Stomach (tissue), 9 donors: ENCODE results near the gene ACADSB. TPM values are rescaled to one million over a fixed set of nuclear protein-coding genes. Genes with fewer than 3 reads are reported as not detected.

Experiments
- DNase-seq, 2 donors: peaks; one replicate each; pipeline versions ENCODE4 v3.0.0 to v3.0.0-alpha.2; 2013 to 2019
- H3K27ac ChIP-seq, 5 donors: fragments of 200-600 bp in 4 of 5; sonication (generic) in 4 of 5; one replicate each; pipeline ENCODE4 v1.5.1; 2013 to 2019; ENCODE audit warnings: mild to moderate bottlenecking in 1 of 5, moderate library complexity in 1 of 5
- H3K27me3 ChIP-seq, 3 donors: fragments of 200-600 bp; sonication (generic); one replicate each; pipeline ENCODE4 v1.5.1; 2017 to 2019; ENCODE audit warnings: mixed run types in 1 of 3
- H3K36me3 ChIP-seq, 4 donors: fragments of 200-600 bp; sonication (generic); 1 replicate in 3 of 4; 2 replicates in 1 of 4; pipeline ENCODE4 v1.5.1; 2016 to 2019
- H3K4me1 ChIP-seq, 4 donors: fragments of 200-600 bp; sonication (generic); one replicate each; pipeline ENCODE4 v1.5.1; 2016 to 2019
- H3K4me3 ChIP-seq, 4 donors: fragments of 200-600 bp; sonication (generic) in 3 of 4; one replicate each; pipeline ENCODE4 v1.5.1; 2016 to 2019; ENCODE audit warnings: mild to moderate bottlenecking in 1 of 4
- H3K9me3 ChIP-seq, 4 donors: fragments of 200-600 bp; sonication (generic); one replicate each; pipeline ENCODE4 v1.5.1; 2016 to 2019
- CTCF ChIP-seq, 7 experiments: fragments of 450-650 bp in 4 of 7; fragments of 200-600 bp in 3 of 7; sonication (generic) in 3 of 7; IDR thresholded peaks; one replicate each; pipeline ENCODE4 v1.5.1; 2016 to 2019; ENCODE audit warnings: antibody characterized with exemption in 7 of 7, control low read depth in 2 of 7, mild to moderate bottlenecking in 1 of 7
- EP300 ChIP-seq: sonication (generic); formaldehyde crosslinking; IDR thresholded peaks from one replicate; pipeline ENCODE4 v1.6.1; 2017; ENCODE audit warnings: antibody characterized with exemption
- POLR2A ChIP-seq, 4 donors: fragments of 450-650 bp; IDR thresholded peaks; one replicate each; pipeline ENCODE4 v1.6.1; 2016; ENCODE audit warnings: antibody characterized with exemption in 4 of 4, control low read depth in 2 of 4, mild to moderate bottlenecking in 1 of 4, moderate library complexity in 1 of 4
- POLR2AphosphoS5 ChIP-seq, 3 donors: sonication (generic); formaldehyde crosslinking; IDR thresholded peaks; one replicate each; pipeline ENCODE4 v1.6.1; 2016; ENCODE audit warnings: antibody characterized with exemption in 3 of 3
- WGBS, 5 donors: extraction: QIAGEN DNeasy Blood & Tissue Kit in 3 of 5; methylation state at CpG; one replicate each; pipeline versions ENCODE4 v1.1.5 to v1.1.7; 2013 to 2018; 5-methylcytosine and 5-hydroxymethylcytosine counted together
- intact Hi-C: fragments of 100-400 bp; cut with DNase I; formaldehyde crosslinking; loops from one replicate; pipeline ENCODE4 v1.15.1; 2023; ENCODE audit warnings: low total_unique reads
- polyA plus RNA-seq, 3 donors: library from polyadenylated mRNA; stranded (reverse); fragments of 200-250 nt; gene quantifications; one replicate each; pipeline ENCODE4 v1.2.3, GENCODE V29; 2013
- total RNA-seq, 5 donors: library from RNA; depleted of rRNA; stranded (reverse); fragments of >200 nt; gene quantifications; one replicate each; pipeline versions ENCODE4 v1.1.0 to v1.2.3, GENCODE V29; 2014 to 2016
- donor health status: healthy with polysubstance abuse.
- donor health status: Bipolar disorder and iron deficiency.
- donor health status: healthy.

ACADSB gene
- total and polyA plus RNA-seq, 8 donors = 3.8 to 19.1 (median 10.6) TPM

GRCh38 chr10:123081896-123082295 is 73.1 kb downstream of the ACADSB start:
- TF ChIP-seq POLR2A (IDR thresholded peaks at IDR 0.05) (no peak), EP300 (no peak), CTCF (IDR thresholded peaks at IDR 0.05) (no peak), POLR2AphosphoS5 (IDR thresholded peaks at IDR 0.05) (no peak)
- H3K4me1 ChIP-seq = no peaks in the 10 kb centered on the region
- H3K4me3 ChIP-seq = no peak overlapping the region
- peaks cover 0 to 5% (median 0%) of the 10 kb centered on the region in 3 donors for H3K27me3 ChIP-seq
- H3K9me3 ChIP-seq = no peaks in the 10 kb centered on the region
- intact Hi-C loops = no loop called here
- no peaks in the 10 kb centered on the region for H3K36me3 ChIP-seq
- 58 to 80% (median 64%) methylated on average over 7 of the region's 7 CpGs for WGBS, 5 donors
- H3K27ac ChIP-seq = no peak overlapping the region
- DNase-seq = no peak

GRCh38 chr10:123083811-123084210 is 75.0 kb downstream of the ACADSB start:
- H3K4me3 ChIP-seq = no peak overlapping the region
- no peak for DNase-seq
- intact Hi-C loops = no loop called here
- no peak for TF ChIP-seq POLR2A (IDR thresholded peaks at IDR 0.05)
- no peak overlapping the region for H3K27ac ChIP-seq
- peaks cover 0 to 11% (median 0%) of the 10 kb centered on the region in 3 donors for H3K27me3 ChIP-seq
- 65 to 86% (median 83%) methylated on average over 6 of the region's 6 CpGs for WGBS, 5 donors
- no peaks in the 10 kb centered on the region for H3K9me3 ChIP-seq
- H3K36me3 ChIP-seq = no peaks in the 10 kb centered on the region
- no peaks in the 10 kb centered on the region for H3K4me1 ChIP-seq

GRCh38 chr10:123086281-123086680 is 77.5 kb downstream of the ACADSB start:
- Histone ChIP-seq H3K36me3 (no peaks in the 10 kb centered on the region), H3K4me1 (no peaks in the 10 kb centered on the region), H3K4me3 (no peak overlapping the region), H3K27me3 (peaks cover 0 to 23% (median 0%) of the 10 kb centered on the region in 3 donors), H3K9me3 (no peaks in the 10 kb centered on the region), H3K27ac (no peak overlapping the region)
- TF ChIP-seq POLR2AphosphoS5 (IDR thresholded peaks at IDR 0.05) = no peak
- no peak for TF ChIP-seq POLR2A (IDR thresholded peaks at IDR 0.05)
- TF ChIP-seq CTCF (IDR thresholded peaks at IDR 0.05) = no peak
- no peak for TF ChIP-seq EP300
- intact Hi-C loops = no loop called here
- 75 to 85% (median 82%) methylated on average over 7 of the region's 7 CpGs for WGBS, 5 donors
- DNase-seq = no peak

GRCh38 chr10:123087348-123087747 is 78.5 kb downstream of the ACADSB start:
- 85 to 91% (median 90%) methylated on average over 4 of the region's 4 CpGs for WGBS, 5 donors
- TF ChIP-seq EP300 = no peak
- TF ChIP-seq POLR2A (IDR thresholded peaks at IDR 0.05) = no peak
- TF ChIP-seq CTCF (IDR thresholded peaks at IDR 0.05) = no peak
- no peak for TF ChIP-seq POLR2AphosphoS5 (IDR thresholded peaks at IDR 0.05)

GRCh38 chr10:123087786-123088185 is 79.0 kb downstream of the ACADSB start:
- WGBS, 5 donors = 53 to 60% (median 55%) methylated on average over 3 of the region's 3 CpGs
- H3K4me1 ChIP-seq = no peaks in the 10 kb centered on the region
- no peak overlapping the region for H3K27ac ChIP-seq
- DNase-seq = no peak
- no peak overlapping the region for H3K4me3 ChIP-seq
- TF ChIP-seq CTCF (IDR thresholded peaks at IDR 0.05) = no peak
- no peak for TF ChIP-seq EP300
- TF ChIP-seq POLR2AphosphoS5 (IDR thresholded peaks at IDR 0.05) = no peak
- TF ChIP-seq POLR2A (IDR thresholded peaks at IDR 0.05) = no peak
- H3K9me3 ChIP-seq = no peaks in the 10 kb centered on the region
- intact Hi-C loops = no loop called here
- H3K36me3 ChIP-seq = no peaks in the 10 kb centered on the region
- peaks cover 0 to 23% (median 5%) of the 10 kb centered on the region in 3 donors for H3K27me3 ChIP-seq

More at GRCh38 chr10:123087348-123087747, 78.5 kb downstream of the ACADSB start:
- no peaks in the 10 kb centered on the region for H3K9me3 ChIP-seq
- no peak for DNase-seq
- no peaks in the 10 kb centered on the region for H3K36me3 ChIP-seq
- H3K27me3 ChIP-seq = peaks cover 0 to 23% (median 5%) of the 10 kb centered on the region in 3 donors
- H3K4me3 ChIP-seq = no peak overlapping the region
- intact Hi-C loops = no loop called here
- H3K27ac ChIP-seq = no peak overlapping the region
- no peaks in the 10 kb centered on the region for H3K4me1 ChIP-seq
